ENCODE measurements around the gene UPF1. TPM values are rescaled to one million over a fixed set of nuclear protein-coding genes. Genes with fewer than 3 reads are reported as not detected.

The UPF1 gene
- total and polyA plus RNA-seq, 2 of the 13 experiments (the other 11 are each of a cell fraction or from before 2014, with no cell fraction given), result 16.9 to 41.8 TPM

DNA sequence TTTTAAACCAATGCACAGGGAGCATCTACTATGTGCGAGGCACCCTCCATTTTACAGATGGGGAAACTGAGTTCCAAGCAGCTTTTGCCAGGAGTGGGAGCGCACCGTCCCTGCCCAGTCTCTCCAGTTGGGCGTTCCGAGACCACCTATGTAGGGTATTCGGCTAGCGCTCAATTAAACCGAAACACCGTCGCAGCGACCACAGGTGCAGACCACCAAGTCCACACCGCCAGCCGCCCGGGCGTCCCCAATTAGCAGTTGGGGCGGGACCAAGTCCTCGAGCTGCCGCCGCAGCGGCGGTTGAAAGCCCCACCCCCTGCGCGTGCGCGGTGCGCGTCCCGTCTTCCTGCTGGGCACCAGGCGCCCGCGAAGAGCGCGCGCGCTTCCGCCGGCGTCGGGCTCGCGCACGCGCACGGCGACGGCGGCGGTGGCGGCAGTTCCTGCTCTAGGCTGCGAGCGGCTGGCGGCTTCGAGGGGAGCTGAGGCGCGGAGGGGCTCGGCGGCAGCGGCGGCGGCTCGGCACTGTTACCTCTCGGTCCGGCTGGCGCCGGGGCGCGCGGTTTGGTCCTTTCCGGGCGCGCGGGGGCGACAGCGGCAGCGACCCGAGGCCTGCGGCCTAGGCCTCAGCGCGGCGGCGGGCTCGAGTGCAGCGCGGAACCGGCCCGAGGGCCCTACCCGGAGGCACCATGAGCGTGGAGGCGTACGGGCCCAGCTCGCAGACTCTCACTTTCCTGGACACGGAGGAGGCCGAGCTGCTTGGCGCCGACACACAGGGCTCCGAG lies at the start of gene UPF1 (continued):
- TF ChIP-seq, protein P1, sequence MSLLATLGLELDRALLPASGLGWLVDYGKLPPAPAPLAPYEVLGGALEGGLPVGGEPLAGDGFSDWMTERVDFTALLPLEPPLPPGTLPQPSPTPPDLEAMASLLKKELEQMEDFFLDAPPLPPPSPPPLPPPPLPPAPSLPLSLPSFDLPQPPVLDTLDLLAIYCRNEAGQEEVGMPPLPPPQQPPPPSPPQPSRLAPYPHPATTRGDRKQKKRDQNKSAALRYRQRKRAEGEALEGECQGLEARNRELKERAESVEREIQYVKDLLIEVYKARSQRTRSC (CRISPR knock-in tag; IDR thresholded peaks at IDR 0.05; ENCODE audit: low read depth), result peak; percentile 69; the same call in 1 of the 2 replicates
- TF ChIP-seq LCORL (IDR thresholded peaks at IDR 0.05), result no peak
- 0 out of 2 replicates have a peak, but pooled peaks have one; percentile 47 for TF ChIP-seq LCORL (CRISPR knock-in tag; IDR thresholded peaks at IDR 0.05)
- TF ChIP-seq ATRX (CRISPR knock-in tag; IDR thresholded peaks at IDR 0.05; ENCODE audit: borderline replicate concordance), result no peak
- TF ChIP-seq, protein P2, sequence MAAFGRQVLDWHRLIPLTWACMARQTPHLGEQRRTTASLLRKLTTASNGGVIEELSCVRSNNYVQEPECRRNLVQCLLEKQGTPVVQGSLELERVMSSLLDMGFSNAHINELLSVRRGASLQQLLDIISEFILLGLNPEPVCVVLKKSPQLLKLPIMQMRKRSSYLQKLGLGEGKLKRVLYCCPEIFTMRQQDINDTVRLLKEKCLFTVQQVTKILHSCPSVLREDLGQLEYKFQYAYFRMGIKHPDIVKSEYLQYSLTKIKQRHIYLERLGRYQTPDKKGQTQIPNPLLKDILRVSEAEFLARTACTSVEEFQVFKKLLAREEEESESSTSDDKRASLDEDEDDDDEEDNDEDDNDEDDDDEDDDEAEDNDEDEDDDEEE (CRISPR knock-in tag; IDR thresholded peaks at IDR 0.05), result 0 out of 2 replicates have a peak, but pooled peaks have one; percentile 57
- TF ChIP-seq REL (CRISPR knock-in tag; conservative IDR thresholded peaks at IDR 0.05), result 0 out of 2 replicates have a peak, but pooled peaks have one; percentile 10
- peak; percentile 74 for TF ChIP-seq ZMYM4 (CRISPR knock-in tag; IDR thresholded peaks at IDR 0.05)
- TF ChIP-seq ZMYM3 (CRISPR knock-in tag; IDR thresholded peaks at IDR 0.05), result peak; percentile 88
- no peak; the same call in 1 of the 2 replicates for TF ChIP-seq GLI4 (CRISPR knock-in tag; IDR thresholded peaks at IDR 0.05; ENCODE audit: borderline replicate concordance)
- TF ChIP-seq GABPB1 (CRISPR knock-in tag; IDR thresholded peaks at IDR 0.05), result peak; percentile 47
- peak; percentile 39; the same call in 1 of the 2 replicates for TF ChIP-seq SAFB2 (CRISPR knock-in tag; IDR thresholded peaks at IDR 0.05; ENCODE audit: borderline replicate concordance, low read depth)
- TF ChIP-seq ZNF598 (CRISPR knock-in tag; IDR thresholded peaks at IDR 0.05; ENCODE audit: borderline replicate concordance), result peak; percentile 58; the same call in 1 of the 2 replicates
- TF ChIP-seq, protein P3, sequence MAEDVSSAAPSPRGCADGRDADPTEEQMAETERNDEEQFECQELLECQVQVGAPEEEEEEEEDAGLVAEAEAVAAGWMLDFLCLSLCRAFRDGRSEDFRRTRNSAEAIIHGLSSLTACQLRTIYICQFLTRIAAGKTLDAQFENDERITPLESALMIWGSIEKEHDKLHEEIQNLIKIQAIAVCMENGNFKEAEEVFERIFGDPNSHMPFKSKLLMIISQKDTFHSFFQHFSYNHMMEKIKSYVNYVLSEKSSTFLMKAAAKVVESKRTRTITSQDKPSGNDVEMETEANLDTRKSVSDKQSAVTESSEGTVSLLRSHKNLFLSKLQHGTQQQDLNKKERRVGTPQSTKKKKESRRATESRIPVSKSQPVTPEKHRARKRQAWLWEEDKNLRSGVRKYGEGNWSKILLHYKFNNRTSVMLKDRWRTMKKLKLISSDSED (CRISPR knock-in tag; IDR thresholded peaks at IDR 0.05), result peak; percentile 78; the same call in 1 of the 2 replicates
- peak; percentile 6; the same call in 1 of the 2 replicates for TF ChIP-seq ZNF274 (CRISPR knock-in tag; IDR thresholded peaks at IDR 0.05)
- TF ChIP-seq ZNF557 (CRISPR knock-in tag; IDR thresholded peaks at IDR 0.05), result no peak
- TF ChIP-seq, protein P4, sequence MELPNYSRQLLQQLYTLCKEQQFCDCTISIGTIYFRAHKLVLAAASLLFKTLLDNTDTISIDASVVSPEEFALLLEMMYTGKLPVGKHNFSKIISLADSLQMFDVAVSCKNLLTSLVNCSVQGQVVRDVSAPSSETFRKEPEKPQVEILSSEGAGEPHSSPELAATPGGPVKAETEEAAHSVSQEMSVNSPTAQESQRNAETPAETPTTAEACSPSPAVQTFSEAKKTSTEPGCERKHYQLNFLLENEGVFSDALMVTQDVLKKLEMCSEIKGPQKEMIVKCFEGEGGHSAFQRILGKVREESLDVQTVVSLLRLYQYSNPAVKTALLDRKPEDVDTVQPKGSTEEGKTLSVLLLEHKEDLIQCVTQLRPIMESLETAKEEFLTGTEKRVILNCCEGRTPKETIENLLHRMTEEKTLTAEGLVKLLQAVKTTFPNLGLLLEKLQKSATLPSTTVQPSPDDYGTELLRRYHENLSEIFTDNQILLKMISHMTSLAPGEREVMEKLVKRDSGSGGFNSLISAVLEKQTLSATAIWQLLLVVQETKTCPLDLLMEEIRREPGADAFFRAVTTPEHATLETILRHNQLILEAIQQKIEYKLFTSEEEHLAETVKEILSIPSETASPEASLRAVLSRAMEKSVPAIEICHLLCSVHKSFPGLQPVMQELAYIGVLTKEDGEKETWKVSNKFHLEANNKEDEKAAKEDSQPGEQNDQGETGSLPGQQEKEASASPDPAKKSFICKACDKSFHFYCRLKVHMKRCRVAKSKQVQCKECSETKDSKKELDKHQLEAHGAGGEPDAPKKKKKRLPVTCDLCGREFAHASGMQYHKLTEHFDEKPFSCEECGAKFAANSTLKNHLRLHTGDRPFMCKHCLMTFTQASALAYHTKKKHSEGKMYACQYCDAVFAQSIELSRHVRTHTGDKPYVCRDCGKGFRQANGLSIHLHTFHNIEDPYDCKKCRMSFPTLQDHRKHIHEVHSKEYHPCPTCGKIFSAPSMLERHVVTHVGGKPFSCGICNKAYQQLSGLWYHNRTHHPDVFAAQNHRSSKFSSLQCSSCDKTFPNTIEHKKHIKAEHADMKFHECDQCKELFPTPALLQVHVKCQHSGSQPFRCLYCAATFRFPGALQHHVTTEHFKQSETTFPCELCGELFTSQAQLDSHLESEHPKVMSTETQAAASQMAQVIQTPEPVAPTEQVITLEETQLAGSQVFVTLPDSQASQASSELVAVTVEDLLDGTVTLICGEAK (IDR thresholded peaks at IDR 0.05), result no peak
- TF ChIP-seq, protein P4 (CRISPR knock-in tag; IDR thresholded peaks at IDR 0.05), result peak; percentile 8; the same call in 1 of the 2 replicates

Measured in HepG2 (cell line).